GM18951 (cell line): Measurements from ENCODE around the gene COBLL1.
"Not testable (repeated sequence)": the region's sequence is repeated elsewhere in the genome, so short reads cannot be mapped to it uniquely, and the experiment has no call there.

Source experiments
- POLR2A ChIP-seq: IDR thresholded peaks from 4 replicates; pipeline ENCODE4 v1.6.1; 2011; ENCODE audit warnings: mild to moderate bottlenecking; ENCODE audit not compliant: insufficient read length, insufficient read depth; ENCODE audit errors: extremely low read depth
- in situ Hi-C: fragments of 300-500 bp; cut with MboI; formaldehyde crosslinking; loops from one replicate; pipeline ENCODE4 v1.12.0; 2022; ENCODE audit warnings: low sequenced_read_pairs, mixed read lengths, inconsistent platforms; ENCODE audit not compliant: unreplicated experiment

Gene COBLL1

DNA sequence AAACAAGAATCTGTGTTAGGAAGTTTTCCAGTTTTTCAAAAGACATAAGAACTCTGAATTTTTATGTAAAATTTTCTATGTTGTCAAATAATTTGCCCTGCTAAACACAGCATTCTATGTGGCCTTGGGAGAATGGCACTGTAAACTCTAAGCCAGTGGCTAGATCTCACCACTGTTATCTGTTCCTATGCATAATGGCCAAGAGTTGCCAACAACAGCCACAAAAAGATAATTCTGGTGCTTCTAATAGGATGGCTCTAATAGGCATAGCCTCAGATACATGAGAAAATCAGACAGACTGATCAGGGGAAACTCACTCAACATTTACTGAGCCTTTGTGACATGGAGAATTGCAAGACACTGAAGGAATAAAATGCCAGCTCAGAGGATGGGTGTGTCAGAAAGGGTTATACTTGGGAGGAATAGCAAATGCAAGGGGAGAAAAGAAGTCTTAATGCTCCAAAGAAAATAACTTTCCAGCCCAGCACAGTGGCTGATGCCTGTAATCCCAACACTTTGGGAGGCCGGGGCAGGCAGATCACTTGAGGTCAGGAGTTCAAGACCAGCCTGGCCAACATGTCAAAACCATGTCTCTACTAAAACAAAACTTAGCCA is 63.7 kb downstream of the COBLL1 start:
- in situ Hi-C loops = no loop called here

DNA sequence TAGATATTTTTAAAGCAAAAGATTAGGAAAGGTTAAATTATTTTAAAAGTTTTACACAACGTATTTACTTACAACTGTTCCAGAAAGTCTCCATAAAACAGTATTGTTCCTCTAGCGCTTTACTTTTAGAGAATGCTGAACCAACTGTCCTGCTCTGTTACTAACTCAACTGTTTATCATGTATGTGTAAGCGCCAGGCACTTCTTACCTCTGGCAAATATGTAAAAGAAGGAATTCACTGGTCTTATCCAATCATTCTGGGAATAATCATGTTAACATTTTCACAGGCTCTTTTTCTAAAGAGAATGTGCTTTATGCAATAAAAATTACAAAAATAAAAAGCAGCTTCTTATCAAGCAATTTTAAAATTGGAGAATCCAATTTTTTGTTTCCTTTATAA is 68.0 kb downstream of the COBLL1 start:
- in situ Hi-C loops = no loop called here
- TF ChIP-seq POLR2A = no peak

More for the DNA sequence above, 63.7 kb downstream of the COBLL1 start:
- no peak for TF ChIP-seq POLR2A

GRCh38 chr2:164773091-164773490 is 68.5 kb downstream of the COBLL1 start:
- TF ChIP-seq POLR2A = no peak

DNA sequence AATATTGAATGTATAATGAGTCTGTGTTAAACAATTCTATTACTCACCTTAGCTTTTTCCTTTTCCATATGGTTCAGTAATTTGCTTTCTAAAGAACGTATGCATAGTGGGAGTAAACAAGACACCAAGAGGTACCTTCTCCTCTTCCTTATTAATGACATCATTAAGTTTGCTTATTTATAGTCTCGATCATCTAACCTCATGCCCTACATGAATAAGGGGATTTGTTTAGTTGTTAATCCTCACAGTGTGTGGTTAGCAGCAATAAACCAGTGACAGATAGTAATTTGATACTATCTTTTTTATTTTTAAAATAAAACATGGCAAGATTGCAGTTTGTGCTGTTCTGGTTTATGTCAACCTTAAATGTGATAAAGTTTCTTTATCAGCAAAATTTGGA is 69.7 kb downstream of the COBLL1 start:
- no peak for TF ChIP-seq POLR2A
- in situ Hi-C loops = no loop called here

More at GRCh38 chr2:164773091-164773490, 68.5 kb downstream of the COBLL1 start:
- in situ Hi-C loops = no loop called here

GRCh38 chr2:164770421-164770916 is 71.2 kb downstream of the COBLL1 start:
- TF ChIP-seq POLR2A = no peak
- in situ Hi-C loops = no loop called here

- in situ Hi-C loops = no loop called here
Measured at GRCh38 chr2:164766954-164767320, 74.7 kb downstream of the COBLL1 start.

GRCh38 chr2:164766216-164766953 is 75.2 kb downstream of the COBLL1 start:
- in situ Hi-C loops = no loop called here
- TF ChIP-seq POLR2A = no peak

More at GRCh38 chr2:164766954-164767320, 74.7 kb downstream of the COBLL1 start:
- no peak for TF ChIP-seq POLR2A

GRCh38 chr2:164764996-164765395 is 76.6 kb downstream of the COBLL1 start:
- no peak for TF ChIP-seq POLR2A
- in situ Hi-C loops = no loop called here

DNA sequence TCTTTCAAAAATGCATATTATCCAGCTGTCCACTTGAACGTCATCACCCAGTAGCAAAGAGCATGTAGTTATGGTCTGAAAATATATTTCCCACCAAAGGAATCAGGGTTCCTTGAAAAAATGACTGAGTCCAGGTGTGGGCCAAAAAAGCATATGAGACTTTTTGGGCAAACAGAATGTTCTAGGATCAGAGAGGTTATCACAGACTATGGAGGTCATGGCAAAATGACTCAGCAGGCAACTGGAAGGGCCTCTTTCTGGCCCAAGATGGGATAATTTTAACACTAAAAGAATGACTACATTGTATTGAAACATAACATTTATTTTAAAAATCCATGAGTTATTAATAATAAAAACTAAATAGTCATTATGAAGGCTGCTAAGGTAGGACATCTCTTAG is 77.1 kb downstream of the COBLL1 start:
- no peak for TF ChIP-seq POLR2A
- in situ Hi-C loops = no loop called here

DNA sequence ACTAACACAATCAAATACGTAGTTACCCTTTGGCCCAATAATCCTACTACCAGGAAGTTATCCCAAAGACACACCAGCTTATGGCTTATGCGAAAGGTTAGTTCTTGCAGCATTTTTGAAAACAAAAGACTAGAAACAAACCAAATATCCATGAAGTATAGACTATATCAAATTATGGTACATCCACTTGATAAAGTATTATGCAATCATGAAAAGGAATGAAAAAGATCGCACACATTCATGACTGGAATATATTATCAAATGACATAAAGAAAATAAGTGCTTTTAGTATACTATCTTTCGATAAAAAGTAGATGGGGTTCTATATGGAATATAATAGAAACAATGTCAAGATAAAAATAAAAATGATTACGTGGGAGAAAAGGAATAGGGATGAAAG is 78.2 kb downstream of the COBLL1 start:
- TF ChIP-seq POLR2A = no peak
- in situ Hi-C loops = no loop called here

DNA sequence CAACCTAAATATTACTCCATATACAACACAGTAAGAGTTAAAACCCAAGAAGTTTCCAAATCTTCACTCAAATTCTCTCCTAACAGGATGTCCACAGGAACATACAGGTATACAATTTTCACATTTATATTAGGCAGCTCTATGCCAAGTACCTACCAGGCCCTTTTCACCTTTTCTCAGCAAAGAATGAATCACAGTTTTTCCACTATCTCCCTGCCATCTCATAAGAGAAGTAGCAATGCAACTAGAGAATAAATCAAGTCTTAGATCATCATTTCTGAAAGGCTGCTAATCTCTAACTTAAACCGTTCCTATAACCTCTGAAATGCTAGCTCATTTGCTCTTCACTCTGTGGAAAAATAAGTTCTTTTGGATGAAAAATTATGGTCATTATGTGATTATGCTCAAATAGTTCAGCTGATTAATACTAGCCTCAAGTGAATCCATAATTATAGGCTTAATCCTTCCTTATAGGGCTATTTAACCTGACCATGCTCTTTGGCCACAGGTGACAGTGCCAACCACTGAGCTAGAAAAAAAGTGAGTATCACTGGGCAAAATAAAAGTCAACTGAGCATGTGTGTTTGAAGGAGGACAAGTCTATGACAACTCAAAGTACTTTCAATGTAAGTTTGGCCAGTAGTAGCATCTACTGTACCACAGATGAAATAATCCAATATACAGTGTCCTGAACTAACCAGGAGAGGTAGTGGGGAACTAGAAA is 79.7 kb downstream of the COBLL1 start:
- in situ Hi-C loops = no loop called here
- TF ChIP-seq POLR2A = no peak

DNA sequence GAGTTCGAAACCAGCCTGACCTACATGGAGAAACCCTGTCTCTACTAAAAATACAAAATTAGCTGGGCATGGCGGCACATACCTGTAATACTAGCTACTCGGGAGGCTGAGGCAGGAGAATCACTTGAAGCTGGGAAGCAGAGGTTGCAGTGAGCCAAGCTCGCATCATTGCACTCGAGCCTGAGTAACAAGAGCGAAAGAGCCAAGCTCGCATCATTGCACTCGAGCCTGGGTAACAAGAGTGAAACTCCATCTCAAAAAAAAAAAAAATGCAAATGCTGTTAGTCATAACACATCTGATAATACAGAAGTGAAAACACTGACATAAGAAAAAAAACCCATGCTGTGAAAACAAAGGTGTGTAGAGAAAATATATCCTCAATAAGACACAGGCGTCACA is 80.4 kb downstream of the COBLL1 start:
- in situ Hi-C loops = not testable (repeated sequence)

- in situ Hi-C loops = no loop called here
- no peak for TF ChIP-seq POLR2A
Measured at GRCh38 chr2:164760179-164760578, 81.4 kb downstream of the COBLL1 start.
